SIG-M5 (cell line): ENCODE measurements around the gene CRTC1.

Experiments used
- DNase-seq: peaks from one replicate; lab custom pipeline; 2025; lab: John Stamatoyannopoulos, UW

CRTC1 gene

GRCh38 chr19:18783958-18784785, 100.7 kb downstream of the CRTC1 start:
- DNase-seq: no peak

DNA sequence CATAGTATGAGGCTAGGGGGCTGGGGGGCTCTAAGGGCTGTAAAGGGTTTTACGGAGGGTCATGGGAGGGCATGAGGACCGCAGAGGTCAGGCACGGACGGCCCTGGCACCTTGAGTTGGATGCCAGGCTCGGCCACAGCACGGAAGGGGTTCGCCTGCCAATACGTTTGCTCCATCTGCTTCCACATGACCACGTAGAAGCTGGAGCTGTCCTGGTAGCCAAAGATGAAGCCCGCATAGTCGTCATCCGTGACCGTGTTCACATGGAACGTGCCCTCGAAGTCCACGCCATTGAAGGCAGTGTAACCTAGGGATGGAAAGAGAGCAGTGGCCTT, 101.3 kb downstream of the CRTC1 start:
- no peak for DNase-seq

GRCh38 chr19:18785179-18786124, 102.0 kb downstream of the CRTC1 start:
- DNase-seq: no peak

- no peak for DNase-seq
Observed at GRCh38 chr19:18788529-18789421, 105.3 kb downstream of the CRTC1 start.

- no peak for DNase-seq
Observed at GRCh38 chr19:18789422-18789869, 106.0 kb downstream of the CRTC1 start.

DNA sequence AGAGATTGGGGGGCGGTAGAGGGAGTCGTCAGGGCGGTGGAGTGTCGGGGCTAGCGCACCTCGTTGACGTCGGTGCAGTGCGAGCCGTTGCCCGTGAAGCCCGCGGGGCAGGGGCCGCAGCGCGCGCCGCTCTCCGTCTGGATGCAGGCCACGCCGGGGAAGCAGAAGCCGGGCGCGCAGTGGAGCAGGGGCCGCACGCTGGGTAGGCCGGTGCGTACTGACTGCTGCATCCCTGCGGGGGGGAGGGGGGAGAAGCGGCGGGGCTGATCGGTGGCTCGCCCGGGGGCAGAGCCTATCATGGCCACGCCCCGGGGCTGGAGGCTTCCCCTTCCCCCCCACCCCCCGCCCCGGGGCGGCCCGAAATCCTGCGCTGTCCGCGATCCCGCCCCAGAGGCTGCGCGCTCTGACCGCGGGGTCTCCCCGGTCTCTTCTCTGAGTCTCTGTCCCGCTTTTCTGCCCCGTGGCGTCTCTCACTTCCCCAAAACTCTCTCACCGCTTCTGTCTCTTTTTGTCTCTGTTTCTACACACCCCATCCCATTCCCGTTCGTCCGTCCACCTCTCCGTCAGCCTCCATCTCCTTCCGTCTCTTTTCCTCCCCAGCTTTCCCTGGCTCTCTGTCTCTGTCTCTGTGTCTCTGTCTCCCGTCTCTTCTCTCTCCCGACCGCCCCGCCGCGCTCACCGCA, 106.5 kb downstream of the CRTC1 start:
- DNase-seq: no peak

GRCh38 chr19:18790566-18791314, 107.3 kb downstream of the CRTC1 start, which contains the start of gene COMP:
Gene COMP, minus strand, starts transcription at chr19:18791305. Its CDS starts 36 bp downstream, at chr19:18791269.
- DNase-seq: no peak

GRCh38 chr19:18791315-18791678, 107.8 kb downstream of the CRTC1 start:
- no peak for DNase-seq

GRCh38 chr19:18792661-18793060, 109.2 kb downstream of the CRTC1 start:
- DNase-seq: no peak

DNA sequence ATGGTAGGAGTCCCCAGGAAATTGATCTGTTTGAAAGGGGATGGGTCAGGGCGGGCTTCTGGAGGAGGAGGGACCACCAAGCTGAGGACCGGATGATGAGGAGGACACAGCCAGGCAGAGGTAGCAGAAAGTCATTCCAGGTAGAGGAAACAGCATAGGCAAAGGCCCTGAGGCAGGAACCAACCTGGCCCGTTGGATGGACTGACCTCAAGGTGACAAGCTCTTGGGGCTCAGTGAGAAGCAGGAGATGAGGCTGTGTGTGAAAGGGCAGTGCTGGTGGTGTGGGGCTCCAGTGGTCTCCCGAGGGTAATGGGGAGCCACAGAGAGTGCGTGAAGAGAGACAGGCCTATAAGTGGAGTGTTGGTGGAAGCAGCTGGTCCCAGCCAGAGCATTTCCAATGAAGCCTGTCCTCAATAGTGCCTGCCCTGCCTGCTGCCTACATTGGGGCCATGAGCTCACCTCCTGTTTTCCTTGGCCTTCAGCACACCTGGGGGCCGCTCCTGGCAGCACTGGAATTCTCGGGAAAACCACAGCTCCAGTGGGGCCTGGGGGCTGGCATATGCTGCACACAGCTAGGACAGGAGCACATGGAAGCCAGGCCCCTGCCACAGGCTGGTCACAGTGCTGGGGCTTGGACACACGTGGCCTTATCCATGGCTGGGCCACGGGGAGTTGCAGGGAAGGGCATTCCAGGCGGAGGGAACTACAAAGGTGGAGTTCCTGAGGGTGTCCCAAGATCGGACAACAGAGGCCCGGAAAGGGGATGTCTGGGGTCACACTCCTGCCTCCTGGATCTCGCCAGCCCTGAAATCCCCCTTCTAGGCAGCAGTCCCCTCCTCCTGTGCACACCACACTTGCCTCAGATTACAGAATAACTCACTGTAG, 109.9 kb downstream of the CRTC1 start:
- DNase-seq: no peak

- no peak for DNase-seq
Observed at GRCh38 chr19:18794029-18794313, 110.5 kb downstream of the CRTC1 start.

DNA sequence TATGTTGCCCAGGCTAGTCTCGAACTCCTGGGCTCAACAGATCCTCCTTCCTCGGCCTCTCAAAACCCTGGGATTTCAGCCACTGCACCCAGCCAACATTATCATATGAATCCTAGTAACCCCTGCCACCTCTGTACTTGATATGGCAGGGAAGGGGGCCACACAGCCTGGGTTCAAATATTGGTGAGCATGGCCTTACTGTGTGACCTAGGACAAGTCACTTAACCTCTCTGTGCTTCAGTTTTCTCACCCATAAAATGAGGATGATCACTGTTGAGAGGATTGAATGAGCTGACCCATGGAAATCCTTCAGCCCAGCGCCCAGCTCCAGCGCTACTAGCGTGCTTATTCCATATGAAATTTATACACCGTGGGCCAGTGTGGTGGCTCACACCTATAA, 111.2 kb downstream of the CRTC1 start:
- DNase-seq: no peak

DNA sequence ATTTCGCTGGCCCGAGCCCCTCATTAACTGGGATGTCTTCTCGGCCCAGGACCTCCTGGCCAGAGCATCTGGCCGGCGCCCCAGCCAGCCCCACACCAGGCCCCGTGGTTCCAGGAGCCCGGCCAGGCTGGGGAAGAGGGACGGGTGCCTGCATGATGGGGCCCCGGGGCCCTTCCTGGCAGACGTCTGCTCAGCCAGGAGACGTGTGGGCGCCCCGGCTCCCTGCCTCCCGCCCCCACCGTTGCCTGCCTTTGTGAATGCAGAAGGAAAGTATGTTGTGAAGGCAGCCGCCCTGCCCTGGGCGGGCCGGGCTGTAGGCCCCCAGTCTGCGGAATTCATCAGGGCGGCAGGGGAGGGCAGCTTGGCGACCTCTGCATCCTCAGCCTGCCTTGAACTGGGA, 112.1 kb downstream of the CRTC1 start:
- no peak for DNase-seq

DNA sequence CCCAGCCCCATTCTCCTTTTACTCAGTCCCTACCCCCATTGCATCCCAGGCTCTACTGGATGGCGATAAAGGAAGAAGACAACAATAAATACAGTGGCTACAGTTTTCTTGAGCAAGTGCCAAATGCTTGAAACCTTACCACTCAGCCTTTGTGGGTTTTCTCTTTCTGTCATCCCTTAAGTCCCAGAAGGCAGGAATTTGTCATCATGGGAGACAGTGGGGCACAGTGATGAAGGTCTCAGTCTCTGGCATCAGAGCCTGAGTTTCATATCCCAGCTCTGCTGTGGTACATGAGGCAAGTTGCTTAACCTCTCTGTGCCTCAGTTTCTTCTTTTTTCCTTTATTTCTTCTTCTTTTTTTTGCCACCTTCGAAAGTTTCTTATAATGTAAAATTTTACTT, 112.8 kb downstream of the CRTC1 start:
- no peak for DNase-seq

DNA sequence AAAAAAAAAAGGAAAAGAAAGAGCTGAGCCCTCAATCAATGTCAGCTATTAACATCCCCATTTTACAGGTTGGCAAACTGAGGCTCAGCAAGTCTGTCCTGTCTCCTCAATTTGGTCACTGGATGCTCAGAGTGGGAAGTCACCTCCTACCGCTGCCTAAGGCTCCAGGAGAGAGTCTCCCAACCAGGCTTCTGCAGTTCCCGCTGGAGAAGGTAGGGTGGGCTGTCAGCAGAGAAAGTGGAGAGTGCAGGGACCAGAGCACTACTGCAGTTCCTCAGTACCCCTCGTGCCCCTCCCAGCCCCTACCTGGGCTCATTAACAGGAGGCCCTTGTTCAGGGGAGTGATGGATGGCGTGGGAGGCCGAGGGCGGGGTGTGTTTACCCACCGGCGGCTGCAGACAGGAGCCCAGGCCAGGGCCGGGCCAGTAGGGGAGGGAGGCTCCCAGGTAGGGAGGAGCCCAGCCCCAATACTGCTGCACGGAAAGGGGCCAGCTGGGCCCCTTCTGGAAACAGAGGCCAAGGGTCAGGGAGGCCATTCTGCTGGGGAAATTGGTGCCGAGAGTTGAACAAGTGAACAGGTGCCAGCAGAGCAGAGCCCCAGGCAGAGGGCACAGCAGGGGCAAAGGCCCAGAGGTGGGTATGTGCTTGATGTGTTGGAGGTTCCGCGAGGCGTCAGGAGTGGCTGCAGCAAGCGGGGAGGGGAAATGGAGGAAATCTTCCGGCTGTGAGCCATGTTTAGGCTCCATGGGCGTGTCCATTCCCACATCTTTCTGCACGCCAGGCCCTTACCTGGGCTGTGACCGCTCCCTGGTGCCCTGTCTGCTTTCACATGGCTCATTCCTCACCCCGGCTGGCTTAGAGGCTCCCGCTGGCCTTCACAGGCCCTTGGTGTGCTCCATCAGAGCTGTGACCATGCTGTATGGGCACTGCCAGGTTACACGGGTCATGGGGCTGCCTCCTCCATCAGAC, 115.2 kb downstream of the CRTC1 start:
- no peak for DNase-seq

DNA sequence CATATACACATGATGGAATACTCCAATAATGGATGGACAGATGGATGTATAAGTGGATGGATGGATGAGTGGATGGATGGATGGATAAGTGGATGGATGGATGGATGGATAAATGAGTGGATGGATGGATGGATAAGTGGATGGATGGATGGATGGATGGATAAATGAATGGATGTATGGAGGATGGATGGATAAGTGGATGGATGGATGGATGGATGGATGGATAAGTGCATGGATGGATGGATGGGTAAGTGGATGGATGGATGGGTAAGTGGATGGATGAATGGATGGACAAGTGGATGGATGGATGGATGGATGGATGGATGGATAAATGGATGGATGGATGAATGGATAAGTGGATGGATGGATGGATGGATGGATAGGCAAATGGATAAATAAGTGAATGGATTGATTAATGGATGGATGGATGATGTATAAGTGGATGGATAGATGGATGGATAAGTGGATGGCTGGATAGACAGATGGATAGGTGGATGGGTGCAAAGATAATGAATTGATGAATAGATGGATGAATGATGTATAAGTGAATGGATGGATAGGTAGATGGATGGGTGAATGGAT, 116.0 kb downstream of the CRTC1 start:
- no peak for DNase-seq

GRCh38 chr19:18800079-18800478, 116.6 kb downstream of the CRTC1 start:
- no peak for DNase-seq

GRCh38 chr19:18800636-18801035, 117.2 kb downstream of the CRTC1 start:
- no peak for DNase-seq
